ENCODE results near the gene KLHL17.
A peak's percentile ranks its signal among the peaks of the same experiment; 100 is the strongest.

Gene KLHL17

DNA sequence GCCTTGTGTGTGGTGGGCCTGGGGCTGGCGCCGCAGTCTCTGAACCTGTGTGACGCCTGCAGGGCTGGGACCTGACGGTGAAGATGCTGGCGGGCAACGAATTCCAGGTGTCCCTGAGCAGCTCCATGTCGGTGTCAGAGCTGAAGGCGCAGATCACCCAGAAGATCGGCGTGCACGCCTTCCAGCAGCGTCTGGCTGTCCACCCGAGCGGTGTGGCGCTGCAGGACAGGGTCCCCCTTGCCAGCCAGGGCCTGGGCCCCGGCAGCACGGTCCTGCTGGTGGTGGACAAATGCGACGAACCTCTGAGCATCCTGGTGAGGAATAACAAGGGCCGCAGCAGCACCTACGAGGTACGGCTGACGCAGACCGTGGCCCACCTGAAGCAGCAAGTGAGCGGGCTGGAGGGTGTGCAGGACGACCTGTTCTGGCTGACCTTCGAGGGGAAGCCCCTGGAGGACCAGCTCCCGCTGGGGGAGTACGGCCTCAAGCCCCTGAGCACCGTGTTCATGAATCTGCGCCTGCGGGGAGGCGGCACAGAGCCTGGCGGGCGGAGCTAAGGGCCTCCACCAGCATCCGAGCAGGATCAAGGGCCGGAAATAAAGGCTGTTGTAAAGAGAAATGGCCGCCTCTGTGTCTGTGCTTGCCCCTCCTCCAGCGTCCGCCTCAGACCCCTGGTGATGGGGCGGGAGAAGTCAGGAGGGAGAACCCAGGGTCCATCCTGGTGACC is 53.7 kb downstream of the KLHL17 start:
- 34% methylated on average over 41 of the region's 41 CpGs for WGBS
- Histone ChIP-seq H3K36me3 (ENCODE audit: insufficient read depth, low read length) (no peaks in the 10 kb centered on the region), H3K9me3 (ENCODE audit: insufficient read depth, low read depth, low read length) (no peaks in the 10 kb centered on the region), H3K4me1 (ENCODE audit: insufficient read depth, low read length) (peaks cover 8% of the 10 kb centered on the region), H3K27ac (ENCODE audit: low read depth, low read length) (peak overlapping the region; percentile 83; the same call in 1 of the 2 replicates), H3K4me3 (ENCODE audit: low read length) (peak overlapping the region; percentile 69), H3K27me3 (ENCODE audit: insufficient read depth, low read length) (peaks cover 9% of the 10 kb centered on the region), H3K9ac (ENCODE audit: low read depth, low read length) (peak overlapping the region; percentile 60)

DNA sequence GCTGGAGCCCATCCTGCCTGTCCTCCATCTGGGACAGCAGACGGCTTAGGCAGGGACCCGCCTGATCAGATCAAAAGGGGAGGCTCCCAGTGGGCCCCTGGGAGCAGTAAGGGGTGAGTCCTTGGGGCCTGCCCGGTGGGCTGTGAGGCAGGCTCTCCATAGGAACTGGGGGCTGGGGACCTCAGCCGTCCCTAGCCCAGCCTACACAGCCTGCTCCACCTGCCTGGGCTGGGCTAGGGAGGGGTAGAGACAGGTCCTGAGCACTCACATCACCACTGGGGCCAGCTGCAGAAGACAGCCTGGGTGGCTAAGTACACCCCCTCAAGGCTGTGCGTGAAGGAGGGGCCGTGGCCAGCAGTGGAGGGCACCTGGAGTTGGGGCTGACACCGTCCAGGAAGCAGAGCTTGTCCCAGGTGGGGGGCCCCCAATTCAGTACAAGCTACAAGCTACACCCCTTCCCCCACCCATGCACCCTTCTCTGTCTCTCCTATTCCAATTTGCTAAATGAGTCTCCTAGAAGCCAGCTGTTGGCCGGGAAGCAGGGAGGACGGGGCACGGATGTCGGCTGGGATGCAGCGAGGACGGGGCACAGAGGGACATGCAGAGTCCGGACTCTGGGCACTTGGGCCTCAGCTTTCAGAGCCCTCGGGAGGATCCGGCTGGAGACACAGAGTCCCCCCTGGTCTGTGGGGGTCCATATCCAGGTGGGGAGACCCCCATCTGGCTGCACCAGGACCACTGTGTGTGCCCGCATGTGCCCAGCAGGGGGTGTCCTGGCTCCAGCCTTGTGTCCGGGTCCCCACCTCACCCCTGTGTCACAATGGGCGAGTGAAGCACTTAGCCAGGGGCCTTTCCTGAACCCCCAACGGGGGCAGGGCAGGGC is 54.7 kb downstream of the KLHL17 start:
- H3K9ac ChIP-seq (ENCODE audit: low read depth, low read length) = no peak overlapping the region
- no peaks in the 10 kb centered on the region for H3K36me3 ChIP-seq (ENCODE audit: insufficient read depth, low read length)
- H3K9me3 ChIP-seq (ENCODE audit: insufficient read depth, low read depth, low read length) = no peaks in the 10 kb centered on the region
- H3K4me1 ChIP-seq (ENCODE audit: insufficient read depth, low read length) = peaks cover 8% of the 10 kb centered on the region
- WGBS = 77% methylated on average over 20 of the region's 20 CpGs
- H3K4me3 ChIP-seq (ENCODE audit: low read length) = peak overlapping the region; percentile 69; the same call in 1 of the 2 replicates
- peaks cover 9% of the 10 kb centered on the region for H3K27me3 ChIP-seq (ENCODE audit: insufficient read depth, low read length)
- peak overlapping the region; percentile 46; the same call in 1 of the 2 replicates for H3K27ac ChIP-seq (ENCODE audit: low read depth, low read length)
